IPS-20b (cell line): ENCODE results near the gene SRGAP1.
"Not testable (repeated sequence)": the region's sequence is repeated elsewhere in the genome, so short reads cannot be mapped to it uniquely, and the experiment has no call there.

Source experiments
- H3K27ac ChIP-seq: one replicate; pipeline ENCODE4 v1.5.1; 2013; ENCODE audit warnings: low read length
- H3K27me3 ChIP-seq: 2 replicates; pipeline ENCODE4 v1.6.1; 2013; ENCODE audit warnings: mild to moderate bottlenecking, low read length, inconsistent platforms; ENCODE audit not compliant: insufficient read depth
- H3K36me3 ChIP-seq: 2 replicates; pipeline ENCODE4 v1.6.1; 2013; ENCODE audit warnings: low read depth, mild to moderate bottlenecking, inconsistent platforms, low read length, moderate library complexity; ENCODE audit not compliant: insufficient read depth
- H3K4me1 ChIP-seq: 2 replicates; pipeline ENCODE4 v1.6.1; 2013; ENCODE audit warnings: mild to moderate bottlenecking, control low read depth, inconsistent platforms, low read length, moderate library complexity; ENCODE audit not compliant: insufficient read depth
- H3K4me3 ChIP-seq: 2 replicates; pipeline ENCODE4 v1.5.1; 2013; ENCODE audit warnings: mild to moderate bottlenecking, low read length, inconsistent platforms
- H3K9ac ChIP-seq: 2 replicates; pipeline ENCODE4 v1.6.1; 2013; ENCODE audit warnings: low read depth, mild to moderate bottlenecking, inconsistent platforms, low read length, moderate library complexity
- H3K9me3 ChIP-seq: 2 replicates; pipeline ENCODE4 v1.6.1; 2013; ENCODE audit warnings: mild to moderate bottlenecking, low read depth, low read length, inconsistent platforms; ENCODE audit not compliant: insufficient read depth

The SRGAP1 gene

DNA sequence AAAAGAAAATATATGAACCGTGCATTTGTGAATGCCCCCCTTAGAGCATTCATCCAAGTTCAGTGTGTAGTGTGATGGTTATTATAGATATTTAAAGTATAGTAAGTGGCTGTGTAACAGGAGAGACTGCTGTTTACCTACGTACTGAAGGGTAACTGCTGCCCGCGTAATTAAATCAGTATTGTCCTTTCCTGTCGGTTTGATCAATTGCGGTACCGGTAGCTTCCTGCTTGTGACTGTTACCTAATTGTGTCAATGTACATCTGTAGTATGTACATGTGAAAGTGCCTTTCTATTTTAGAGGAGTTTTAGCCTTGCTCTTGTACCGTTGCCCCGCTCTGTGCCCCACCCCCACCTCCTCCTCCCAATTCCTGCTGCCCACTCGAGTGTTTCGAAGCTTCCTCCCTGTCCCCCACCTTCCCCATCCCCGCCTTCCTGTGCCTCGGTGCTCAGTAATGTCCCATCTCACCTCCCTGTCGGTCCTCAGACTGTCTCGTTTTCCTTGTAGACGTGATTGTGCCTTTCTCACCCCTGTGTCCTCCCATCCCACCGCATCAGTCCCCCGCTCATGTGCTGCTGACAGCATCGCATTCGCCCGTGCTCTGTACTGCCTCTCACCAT is 302.6 kb downstream of the SRGAP1 start:
- Histone ChIP-seq H3K27me3 (no peaks in the 10 kb centered on the region), H3K36me3 (no peaks in the 10 kb centered on the region), H3K27ac (no peak overlapping the region), H3K9me3 (no peaks in the 10 kb centered on the region), H3K9ac (no peak overlapping the region), H3K4me1 (no peaks in the 10 kb centered on the region), H3K4me3 (no peak overlapping the region)

DNA sequence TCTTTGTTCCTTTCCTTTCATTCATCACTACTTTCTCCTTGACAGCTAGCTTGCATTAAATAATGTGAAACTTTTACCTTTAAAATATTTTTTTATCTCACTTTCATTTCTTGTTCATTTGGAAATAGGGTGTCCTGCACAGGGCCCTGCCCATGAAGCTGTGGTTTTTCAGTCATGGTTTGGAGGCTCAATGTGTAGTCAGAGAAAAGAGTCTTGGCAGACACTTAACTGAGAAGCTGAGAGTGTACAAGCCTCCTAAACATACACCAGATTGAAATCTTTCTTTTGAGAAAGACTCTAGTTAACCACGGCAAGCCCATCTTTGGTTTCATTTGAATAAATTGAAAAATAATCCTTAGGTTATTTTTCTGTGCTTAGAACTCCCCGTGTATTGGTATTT is 303.4 kb downstream of the SRGAP1 start:
- Histone ChIP-seq H3K27ac (no peak overlapping the region), H3K4me3 (no peak overlapping the region), H3K27me3 (no peaks in the 10 kb centered on the region), H3K9me3 (no peaks in the 10 kb centered on the region), H3K4me1 (no peaks in the 10 kb centered on the region), H3K9ac (no peak overlapping the region), H3K36me3 (no peaks in the 10 kb centered on the region)

DNA sequence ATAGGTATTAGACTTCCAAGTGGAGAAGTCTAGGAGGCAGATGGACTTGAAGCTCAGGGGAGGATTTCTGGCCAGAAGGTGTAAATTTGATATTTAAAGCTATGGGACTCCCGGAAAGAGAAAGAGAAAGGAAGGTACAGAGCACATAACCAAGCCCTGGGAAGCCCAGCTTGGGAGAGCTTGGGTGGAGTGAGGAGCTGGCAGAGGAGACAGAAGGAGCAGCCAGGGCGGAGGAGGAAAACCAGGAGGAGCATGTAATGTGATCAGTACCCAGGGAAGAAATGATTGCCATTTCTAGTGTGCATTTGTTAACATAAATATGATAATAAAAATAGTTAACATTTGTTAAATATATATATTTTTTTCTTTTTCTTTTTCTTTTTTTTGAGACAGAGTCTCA is 310.2 kb downstream of the SRGAP1 start:
- H3K4me3 ChIP-seq, result no peak overlapping the region
- no peaks in the 10 kb centered on the region for H3K4me1 ChIP-seq
- no peaks in the 10 kb centered on the region for H3K36me3 ChIP-seq
- H3K9ac ChIP-seq, result no peak overlapping the region
- no peaks in the 10 kb centered on the region; the same call in 1 of the 2 replicates for H3K9me3 ChIP-seq
- H3K27ac ChIP-seq, result no peak overlapping the region
- no peaks in the 10 kb centered on the region for H3K27me3 ChIP-seq

DNA sequence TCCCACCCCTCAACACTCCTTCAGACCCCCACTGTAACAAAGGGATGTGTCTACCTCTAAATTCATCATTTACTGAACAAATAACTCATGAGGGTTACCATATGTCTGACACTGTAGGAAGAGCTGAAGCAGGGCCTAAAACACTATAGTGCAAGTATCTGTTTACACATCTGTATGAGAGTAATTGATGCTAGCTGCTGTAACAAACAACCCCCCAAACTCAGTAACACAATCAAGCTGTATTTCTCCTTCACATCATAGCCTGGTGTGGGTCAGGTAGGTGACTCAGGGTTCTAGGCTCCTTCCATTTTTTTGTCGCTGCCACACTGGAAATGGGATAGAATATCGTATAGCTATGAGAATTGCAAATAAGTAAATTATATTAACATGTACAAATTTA is 312.6 kb downstream of the SRGAP1 start:
- Histone ChIP-seq H3K4me3 (no peak overlapping the region), H3K27ac (no peak overlapping the region), H3K9me3 (no peaks in the 10 kb centered on the region; the same call in 1 of the 2 replicates), H3K9ac (no peak overlapping the region), H3K27me3 (no peaks in the 10 kb centered on the region), H3K4me1 (no peaks in the 10 kb centered on the region), H3K36me3 (no peaks in the 10 kb centered on the region)

DNA sequence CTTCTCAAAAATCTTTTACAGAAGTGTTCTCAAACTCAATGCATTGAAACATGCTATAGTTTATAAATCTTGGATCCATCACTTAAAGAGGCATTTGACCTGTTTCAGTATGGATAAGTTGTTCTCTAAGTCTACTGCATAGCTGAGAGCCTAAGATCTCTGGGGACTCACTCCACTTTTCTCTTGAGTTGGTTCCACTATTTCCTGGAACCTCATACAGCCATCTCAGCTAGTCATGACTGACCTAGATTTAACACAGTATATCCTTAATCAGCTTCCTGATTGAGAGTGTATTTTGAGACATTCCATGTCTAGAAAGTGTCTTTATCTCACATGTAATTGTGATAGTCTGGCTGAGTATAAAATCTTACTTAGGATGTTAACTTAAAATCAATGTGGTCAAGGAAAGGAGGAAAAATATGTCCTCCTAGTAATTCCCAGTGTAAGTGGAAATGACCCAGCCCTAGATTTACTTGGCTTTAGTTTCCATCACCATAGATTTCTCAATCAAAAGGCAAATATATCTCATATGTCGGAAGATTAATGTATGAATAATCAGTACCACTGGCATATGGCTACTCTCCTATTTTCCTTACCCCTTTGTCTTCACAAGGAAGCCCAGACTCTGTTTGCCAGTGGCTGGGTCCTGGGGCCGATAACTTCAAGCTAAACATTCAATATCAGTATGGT is 315.7 kb downstream of the SRGAP1 start:
- H3K4me1 ChIP-seq, result no peaks in the 10 kb centered on the region
- no peaks in the 10 kb centered on the region for H3K27me3 ChIP-seq
- H3K36me3 ChIP-seq, result no peaks in the 10 kb centered on the region
- no peaks in the 10 kb centered on the region for H3K9me3 ChIP-seq
- no peak overlapping the region for H3K4me3 ChIP-seq
- no peak overlapping the region for H3K27ac ChIP-seq
- H3K9ac ChIP-seq, result no peak overlapping the region

DNA sequence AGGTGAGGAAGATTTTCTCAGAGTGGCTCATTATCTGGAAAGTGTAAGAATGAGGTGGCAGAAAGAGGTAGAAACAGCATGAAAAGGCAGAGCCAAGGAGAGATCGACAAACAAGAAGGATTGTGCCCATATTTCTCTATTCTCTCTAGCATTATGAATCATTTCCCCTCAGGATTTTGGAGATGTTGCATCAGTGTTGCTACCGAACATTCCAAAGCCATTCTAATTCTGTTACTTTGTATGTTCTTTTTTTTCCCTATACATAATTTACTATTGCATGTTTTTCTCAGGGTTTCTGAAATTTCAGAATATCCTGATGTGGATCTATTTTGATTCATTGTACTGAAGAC is 316.2 kb downstream of the SRGAP1 start:
- no peaks in the 10 kb centered on the region for H3K4me1 ChIP-seq
- H3K4me3 ChIP-seq, result no peak overlapping the region
- H3K27me3 ChIP-seq, result no peaks in the 10 kb centered on the region
- no peaks in the 10 kb centered on the region for H3K36me3 ChIP-seq
- H3K27ac ChIP-seq, result no peak overlapping the region
- no peak overlapping the region for H3K9ac ChIP-seq
- H3K9me3 ChIP-seq, result no peaks in the 10 kb centered on the region

DNA sequence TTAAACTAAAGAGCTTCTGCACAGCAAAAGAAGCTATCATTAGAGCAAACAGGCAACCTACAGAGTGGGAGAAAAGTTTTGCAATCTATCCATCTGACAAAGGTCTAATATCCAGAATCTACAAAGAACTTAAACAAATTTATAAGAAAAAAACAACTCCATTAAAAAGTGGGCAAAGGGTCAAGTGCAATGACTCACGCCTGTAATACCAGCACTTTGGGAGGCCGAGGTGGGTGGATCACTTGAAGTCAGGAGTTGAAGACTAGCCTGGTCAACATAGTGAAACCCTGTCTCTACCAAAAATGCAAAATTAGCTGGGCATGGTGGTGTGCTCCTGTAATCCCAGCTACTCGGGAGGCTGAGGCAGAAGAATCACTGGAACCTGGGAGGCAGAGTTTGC is 322.1 kb downstream of the SRGAP1 start:
- not testable (repeated sequence) for H3K27me3 ChIP-seq, H3K36me3 ChIP-seq, H3K9ac ChIP-seq, H3K9me3 ChIP-seq, H3K27ac ChIP-seq, H3K4me3 ChIP-seq
- peaks cover 15% of the 10 kb centered on the region for H3K4me1 ChIP-seq

DNA sequence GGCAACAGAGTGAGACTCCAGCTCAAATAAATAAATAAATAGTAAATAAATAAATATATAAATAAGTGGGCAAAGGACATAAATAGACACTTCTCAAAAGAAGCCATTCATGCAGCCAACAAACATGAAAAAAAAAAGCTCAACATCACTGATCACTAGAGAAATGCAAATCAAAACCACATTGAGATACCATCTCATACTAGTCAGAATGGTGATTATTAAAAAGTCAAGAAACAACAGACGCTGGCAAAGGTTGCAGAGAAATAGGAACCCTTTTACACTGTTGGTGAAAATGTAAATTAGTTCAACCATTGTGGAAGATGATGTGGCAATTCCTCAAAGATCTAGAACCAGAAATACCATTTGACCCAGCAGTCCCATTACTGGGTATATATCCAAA is 322.5 kb downstream of the SRGAP1 start:
- H3K27me3 ChIP-seq, H3K27ac ChIP-seq, H3K9ac ChIP-seq, H3K4me3 ChIP-seq, H3K36me3 ChIP-seq, H3K9me3 ChIP-seq: not testable (repeated sequence)
- H3K4me1 ChIP-seq, result peaks cover 19% of the 10 kb centered on the region

DNA sequence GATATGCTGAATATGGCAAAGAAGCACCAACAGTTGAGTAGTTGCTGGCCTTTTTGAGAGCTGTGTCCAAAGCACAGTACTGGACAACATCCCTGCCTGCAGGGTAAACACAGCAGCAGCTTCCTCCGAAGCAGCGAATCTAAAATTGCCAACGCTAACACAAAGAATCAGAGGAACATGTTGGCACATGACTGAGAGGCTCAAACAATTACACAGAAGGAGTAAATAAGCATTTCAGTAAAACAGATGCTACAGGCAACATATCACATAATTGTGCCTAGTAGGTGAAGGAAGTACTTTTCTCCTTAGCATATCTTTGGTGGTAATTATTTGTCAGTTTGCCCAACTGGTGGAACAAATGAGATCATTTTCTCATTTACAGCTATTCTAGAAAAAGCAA is 325.5 kb downstream of the SRGAP1 start:
- Histone ChIP-seq H3K4me1 (peaks cover 19% of the 10 kb centered on the region), H3K27me3 (no peaks in the 10 kb centered on the region), H3K27ac (no peak overlapping the region), H3K36me3 (no peaks in the 10 kb centered on the region), H3K9me3 (no peaks in the 10 kb centered on the region), H3K9ac (no peak overlapping the region), H3K4me3 (no peak overlapping the region)

DNA sequence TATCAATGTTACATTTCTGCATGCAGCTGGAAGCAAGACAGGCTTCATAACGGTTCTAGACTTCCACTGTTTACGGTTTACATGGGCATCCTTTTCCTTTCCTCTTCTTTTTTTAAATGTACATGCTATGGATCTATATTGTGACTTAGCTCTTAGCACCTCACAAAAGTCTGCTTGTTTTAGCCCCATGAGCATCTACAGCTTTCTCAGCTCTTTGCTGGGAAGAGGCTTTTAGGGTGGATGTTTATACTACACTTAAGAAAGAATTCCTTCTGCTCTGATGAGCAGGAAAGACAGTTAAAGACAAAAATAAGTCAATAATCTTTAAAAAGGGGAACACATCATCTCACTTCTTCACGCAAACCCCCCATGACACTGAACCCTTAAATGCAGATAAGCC is 326.2 kb downstream of the SRGAP1 start:
- H3K4me3 ChIP-seq, result no peak overlapping the region
- H3K27ac ChIP-seq, result no peak overlapping the region
- peaks cover 19% of the 10 kb centered on the region for H3K4me1 ChIP-seq
- no peak overlapping the region for H3K9ac ChIP-seq
- no peaks in the 10 kb centered on the region for H3K9me3 ChIP-seq
- no peaks in the 10 kb centered on the region for H3K36me3 ChIP-seq
- no peaks in the 10 kb centered on the region for H3K27me3 ChIP-seq

DNA sequence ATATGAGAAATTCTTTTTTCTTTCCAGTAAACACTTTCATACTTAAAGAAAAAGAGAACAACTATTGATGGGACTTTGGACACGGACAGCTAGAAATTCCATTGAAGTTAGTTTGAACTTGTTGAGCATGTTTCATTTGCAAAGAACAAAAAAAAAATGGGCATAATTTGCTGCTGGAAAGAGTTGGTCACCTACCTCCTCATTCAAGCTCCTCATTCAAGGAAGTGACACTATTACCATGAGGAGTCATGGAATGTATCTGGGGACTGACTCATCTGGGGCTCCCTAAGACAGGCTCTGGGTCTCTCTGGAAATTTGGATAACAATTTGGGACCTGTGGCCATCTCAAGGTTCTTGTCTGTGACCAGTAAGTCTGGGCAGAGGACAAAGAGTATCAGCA is 327.2 kb downstream of the SRGAP1 start:
- Histone ChIP-seq H3K4me3 (no peak overlapping the region), H3K9me3 (no peaks in the 10 kb centered on the region), H3K4me1 (peaks cover 19% of the 10 kb centered on the region), H3K27me3 (no peaks in the 10 kb centered on the region), H3K36me3 (no peaks in the 10 kb centered on the region), H3K9ac (no peak overlapping the region), H3K27ac (no peak overlapping the region)

DNA sequence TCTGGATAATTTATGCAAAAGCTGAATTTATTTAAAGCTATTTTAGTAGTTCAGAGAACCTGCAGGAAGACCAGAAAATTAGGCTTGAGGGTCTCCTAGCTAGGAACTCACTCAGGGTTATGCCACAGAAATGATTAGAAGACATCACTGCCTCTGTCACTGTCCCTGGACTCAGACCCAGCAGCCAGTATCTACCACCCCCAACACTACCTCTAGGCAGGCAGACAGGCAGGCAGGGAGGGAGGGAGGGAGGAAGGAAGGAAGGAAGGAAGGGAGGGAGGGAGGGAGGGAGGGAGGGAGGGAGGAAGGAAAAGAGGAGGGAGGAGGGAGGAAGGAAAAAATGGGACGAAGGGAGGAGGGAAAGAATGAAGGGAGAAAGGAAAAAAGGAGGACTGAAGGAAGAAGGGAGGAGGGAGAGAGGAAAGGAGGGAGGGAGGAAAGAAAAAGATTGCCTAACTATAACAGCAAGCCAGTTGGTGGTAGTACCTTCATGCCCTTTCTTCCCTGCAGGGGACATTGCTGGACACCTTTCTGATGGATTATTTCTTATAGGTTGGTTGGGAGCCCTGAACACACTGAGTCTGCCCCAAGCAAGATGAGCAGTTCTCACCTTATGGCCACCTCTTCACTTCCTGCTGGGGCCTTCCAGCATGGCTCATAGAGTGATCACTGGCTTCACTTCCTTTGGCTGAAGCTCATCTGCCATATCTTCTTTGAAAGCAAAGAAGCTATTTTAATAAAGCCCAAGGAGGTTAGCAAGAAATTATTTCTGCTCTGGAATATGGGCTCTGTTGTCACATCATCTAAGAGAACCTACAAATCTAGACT is 327.9 kb downstream of the SRGAP1 start:
- no peak overlapping the region for H3K27ac ChIP-seq
- no peaks in the 10 kb centered on the region for H3K9me3 ChIP-seq
- no peak overlapping the region for H3K9ac ChIP-seq
- no peak overlapping the region for H3K4me3 ChIP-seq
- H3K36me3 ChIP-seq, result no peaks in the 10 kb centered on the region
- H3K27me3 ChIP-seq, result no peaks in the 10 kb centered on the region
- H3K4me1 ChIP-seq, result peaks cover 19% of the 10 kb centered on the region
